ENCODE measurements around the gene SUN5. TPM values are rescaled to one million over a fixed set of nuclear protein-coding genes. Genes with fewer than 3 reads are reported as not detected.

SUN5 gene
- total RNA-seq, 1 donor from 2014 or later = not detected

DNA sequence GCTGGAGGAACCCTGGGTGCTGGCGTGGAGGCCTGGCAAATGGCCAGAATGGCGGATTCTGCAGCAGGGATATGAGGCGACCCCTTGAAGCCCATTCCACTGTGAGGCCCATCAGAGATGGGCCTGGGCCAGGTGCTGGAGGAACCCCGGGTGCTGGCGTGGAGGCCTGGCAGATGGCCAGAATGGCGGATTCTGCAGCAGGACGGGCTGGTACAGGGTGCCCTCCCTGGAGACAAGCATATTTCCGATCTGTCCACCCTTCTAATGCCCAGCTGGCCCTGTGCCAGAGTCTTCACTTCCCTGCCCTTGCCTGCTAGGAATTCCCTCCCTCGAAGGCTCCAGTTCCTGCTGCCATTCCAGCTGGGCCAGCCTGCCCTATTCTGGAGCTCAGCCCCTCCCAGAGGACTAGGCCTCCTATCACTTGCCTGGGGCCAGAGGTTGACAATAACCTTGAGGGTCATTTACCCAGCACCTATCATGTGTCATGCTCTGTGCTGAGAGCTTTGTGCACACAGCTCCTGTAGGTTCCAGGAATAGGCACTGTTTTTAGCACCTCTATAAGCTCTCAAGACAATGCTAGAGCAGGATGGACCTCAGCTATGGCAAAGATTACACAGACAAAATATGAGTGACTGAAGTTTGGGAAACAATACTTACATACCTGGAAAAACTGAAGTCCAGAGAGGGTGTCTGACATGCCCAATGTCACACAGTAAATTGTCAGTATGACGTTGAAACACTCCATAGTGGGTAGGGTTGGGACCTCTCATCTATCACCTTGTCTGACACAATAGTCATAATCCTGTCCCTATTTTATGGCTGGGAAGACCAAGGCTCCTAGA is 21.4 kb downstream of the SUN5 start:
- Mint-ChIP-seq H3K4me3 (ENCODE audit: unreplicated experiment) (no peak overlapping the region), H3K27ac (ENCODE audit: unreplicated experiment) (no peak overlapping the region), H3K9me3 (ENCODE audit: unreplicated experiment) (no peaks in the 10 kb centered on the region), H3K36me3 (ENCODE audit: unreplicated experiment) (no peaks in the 10 kb centered on the region), H3K4me1 (ENCODE audit: unreplicated experiment) (no peaks in the 10 kb centered on the region), H3K27me3 (ENCODE audit: unreplicated experiment) (no peaks in the 10 kb centered on the region)
- no peak for TF ChIP-seq CTCF (IDR thresholded peaks at IDR 0.05)
- no peak for DNase-seq (ENCODE audit: extremely low spot score, unreplicated experiment)

DNA sequence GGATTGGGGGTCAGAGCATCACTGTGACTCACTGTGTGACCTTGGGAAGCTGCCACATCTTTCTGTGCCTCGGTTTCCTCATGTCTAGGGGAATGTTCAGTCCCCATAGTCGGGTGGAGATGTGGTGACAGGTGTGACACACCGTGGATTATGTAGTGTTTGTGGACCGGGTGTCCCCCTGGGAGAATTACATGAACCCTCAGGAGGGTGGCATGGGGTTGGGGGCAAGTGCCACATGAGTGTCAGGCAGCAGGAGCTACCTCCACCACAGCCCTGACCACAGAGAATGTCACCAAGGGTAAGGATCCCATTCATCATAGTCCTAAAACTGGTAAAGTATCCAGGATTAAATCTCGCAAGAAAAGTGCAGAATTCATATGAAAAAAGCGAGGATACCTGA is 23.2 kb downstream of the SUN5 start:
- H3K4me1 Mint-ChIP-seq (ENCODE audit: unreplicated experiment) = no peaks in the 10 kb centered on the region
- H3K4me3 Mint-ChIP-seq (ENCODE audit: unreplicated experiment) = no peak overlapping the region
- no peaks in the 10 kb centered on the region for H3K27me3 Mint-ChIP-seq (ENCODE audit: unreplicated experiment)
- no peaks in the 10 kb centered on the region for H3K9me3 Mint-ChIP-seq (ENCODE audit: unreplicated experiment)
- no peak overlapping the region for H3K27ac Mint-ChIP-seq (ENCODE audit: unreplicated experiment)
- TF ChIP-seq CTCF (IDR thresholded peaks at IDR 0.05) = no peak
- H3K36me3 Mint-ChIP-seq (ENCODE audit: unreplicated experiment) = no peaks in the 10 kb centered on the region
- no peak for DNase-seq (ENCODE audit: extremely low spot score, unreplicated experiment)

DNA sequence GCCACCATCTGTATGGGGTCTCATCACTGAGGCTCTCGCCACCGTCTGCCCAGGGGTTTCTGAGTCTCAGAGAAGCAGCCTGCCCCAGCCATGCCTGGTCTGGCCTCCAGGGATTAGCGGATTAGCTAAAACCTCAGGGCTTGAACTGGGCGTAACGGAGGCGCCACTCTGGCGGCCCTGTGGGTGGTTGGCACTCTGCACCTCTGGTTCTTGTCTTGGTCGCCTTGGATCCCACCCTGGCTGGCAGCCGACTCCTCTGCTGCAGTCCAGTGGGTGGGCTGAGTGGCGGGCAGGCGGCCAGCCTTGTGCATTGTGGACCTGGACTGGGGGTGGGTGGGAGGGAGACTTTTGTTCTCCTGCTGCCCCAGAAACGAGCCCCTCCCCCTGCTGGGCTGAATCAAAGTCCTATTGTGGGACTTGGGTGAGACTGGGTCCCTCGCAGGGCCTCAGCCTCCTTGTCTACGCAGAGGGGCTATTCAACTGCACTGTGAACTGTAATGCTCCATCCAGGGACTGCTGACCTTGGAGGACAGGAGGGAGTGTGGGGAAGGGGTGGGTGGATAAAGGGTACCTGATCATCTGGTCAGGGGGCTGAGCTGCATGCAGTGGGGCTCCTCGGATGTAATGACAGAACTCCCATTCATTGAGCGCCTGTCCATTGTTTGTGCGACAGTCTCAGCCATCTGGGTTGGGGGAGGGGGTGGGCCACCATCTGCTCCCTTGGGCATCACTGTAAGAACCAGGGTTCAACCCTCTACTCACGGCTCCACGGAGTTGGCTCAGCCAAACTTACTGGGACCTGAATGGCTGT is 23.9 kb downstream of the SUN5 start:
- no peak overlapping the region for H3K27ac Mint-ChIP-seq (ENCODE audit: unreplicated experiment)
- no peak for DNase-seq (ENCODE audit: extremely low spot score, unreplicated experiment)

GRCh38 chr20:32979201-32979998 is 24.8 kb downstream of the SUN5 start:
- no peak for TF ChIP-seq CTCF (IDR thresholded peaks at IDR 0.05)
- Mint-ChIP-seq H3K4me3 (ENCODE audit: unreplicated experiment) (no peak overlapping the region), H3K9me3 (ENCODE audit: unreplicated experiment) (no peaks in the 10 kb centered on the region), H3K27me3 (ENCODE audit: unreplicated experiment) (peaks cover 4% of the 10 kb centered on the region), H3K4me1 (ENCODE audit: unreplicated experiment) (no peaks in the 10 kb centered on the region), H3K36me3 (ENCODE audit: unreplicated experiment) (no peaks in the 10 kb centered on the region), H3K27ac (ENCODE audit: unreplicated experiment) (no peak overlapping the region)
- no peak for DNase-seq (ENCODE audit: extremely low spot score, unreplicated experiment)

More for the DNA sequence above, 23.9 kb downstream of the SUN5 start:
- TF ChIP-seq CTCF (IDR thresholded peaks at IDR 0.05) = no peak
- no peaks in the 10 kb centered on the region for H3K36me3 Mint-ChIP-seq (ENCODE audit: unreplicated experiment)
- no peaks in the 10 kb centered on the region for H3K4me1 Mint-ChIP-seq (ENCODE audit: unreplicated experiment)
- H3K4me3 Mint-ChIP-seq (ENCODE audit: unreplicated experiment) = no peak overlapping the region
- no peaks in the 10 kb centered on the region for H3K27me3 Mint-ChIP-seq (ENCODE audit: unreplicated experiment)
- no peaks in the 10 kb centered on the region for H3K9me3 Mint-ChIP-seq (ENCODE audit: unreplicated experiment)

Measured in osteocyte (in vitro differentiated cells).